GM18526 (cell line): ENCODE data around the gene ETS1.

Source experiments
- POLR2A ChIP-seq: IDR thresholded peaks from 3 replicates; pipeline ENCODE4 v1.6.1; 2011; ENCODE audit not compliant: insufficient read length; ENCODE audit errors: extremely low read depth

ETS1 gene

DNA sequence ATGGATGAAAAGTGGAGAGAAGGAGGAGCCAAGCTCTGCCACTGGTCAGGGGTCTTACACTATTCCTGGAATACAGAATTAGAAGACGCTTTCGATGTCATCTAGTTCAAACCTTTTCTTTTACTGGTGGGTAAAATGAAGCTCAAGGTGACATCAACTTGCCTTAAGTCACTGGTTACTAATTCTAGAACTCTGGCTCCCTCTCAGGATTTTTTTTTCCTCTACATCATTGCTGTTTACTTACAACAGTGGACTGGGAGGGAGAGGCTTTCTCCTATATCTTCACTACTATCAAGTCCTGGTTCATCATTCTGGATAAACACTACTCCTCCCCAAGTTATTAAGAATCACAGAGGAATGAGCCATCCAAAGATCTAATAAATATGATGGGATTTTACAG, 82.9 kb downstream of the ETS1 start:
- TF ChIP-seq POLR2A, result no peak

DNA sequence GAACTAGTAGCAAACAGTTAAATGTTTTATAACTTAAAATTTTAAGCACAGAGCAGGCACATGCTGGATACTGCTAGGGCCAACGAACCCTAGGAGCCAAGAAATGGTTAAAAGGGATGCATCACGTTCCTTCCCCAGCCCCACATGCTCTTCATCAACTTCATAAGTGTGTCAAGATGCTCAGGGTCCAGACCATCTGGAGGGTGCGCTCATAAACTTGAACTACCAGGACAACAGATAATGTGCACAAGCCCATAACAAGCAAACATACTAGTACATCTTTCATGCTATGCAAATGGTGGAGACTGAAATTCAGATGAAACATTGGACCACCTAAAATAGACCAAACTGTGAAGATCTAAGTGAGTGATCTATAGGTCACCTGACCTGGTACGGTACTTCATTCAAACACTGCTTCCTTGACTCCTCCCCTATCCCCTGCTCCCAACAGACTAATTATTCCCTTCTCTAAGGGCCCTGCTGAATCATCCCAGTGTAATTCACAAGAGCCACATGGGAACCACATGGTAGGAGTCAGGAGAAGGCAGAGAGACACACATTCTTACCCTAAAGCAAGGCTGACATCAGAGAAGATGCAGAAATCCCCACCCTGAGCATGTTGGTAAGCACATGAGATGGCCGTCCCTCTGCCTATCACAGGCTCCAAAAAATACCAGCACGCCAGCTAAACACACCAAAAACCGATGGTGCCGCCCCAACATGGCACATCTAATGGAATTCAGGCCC, 83.9 kb downstream of the ETS1 start:
- TF ChIP-seq POLR2A, result no peak

- TF ChIP-seq POLR2A, result no peak
Observed at GRCh38 chr11:128502726-128503125, 84.6 kb downstream of the ETS1 start.

- TF ChIP-seq POLR2A, result no peak
Observed at GRCh38 chr11:128501632-128502549, 85.5 kb downstream of the ETS1 start.

- TF ChIP-seq POLR2A, result no peak
Observed at GRCh38 chr11:128501008-128501407, 86.3 kb downstream of the ETS1 start.

DNA sequence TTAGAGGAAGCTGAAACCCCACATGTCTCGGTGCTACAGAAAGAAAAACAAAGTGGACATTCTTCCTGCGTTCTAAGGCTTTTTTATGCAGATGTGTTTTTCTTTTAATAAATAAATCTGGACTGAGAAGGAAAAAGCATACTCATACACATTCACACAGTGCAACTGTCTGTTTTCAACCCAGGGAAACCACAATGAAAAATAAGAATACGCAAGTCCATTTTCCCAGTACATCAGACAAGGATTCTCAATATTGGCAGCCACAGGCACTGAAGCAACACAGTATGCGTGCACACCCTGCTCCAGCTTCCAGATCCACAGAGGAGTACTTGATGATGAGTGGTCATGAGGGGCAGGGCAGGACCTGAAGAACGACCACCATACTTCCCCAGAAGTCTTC, 86.9 kb downstream of the ETS1 start:
- no peak for TF ChIP-seq POLR2A

DNA sequence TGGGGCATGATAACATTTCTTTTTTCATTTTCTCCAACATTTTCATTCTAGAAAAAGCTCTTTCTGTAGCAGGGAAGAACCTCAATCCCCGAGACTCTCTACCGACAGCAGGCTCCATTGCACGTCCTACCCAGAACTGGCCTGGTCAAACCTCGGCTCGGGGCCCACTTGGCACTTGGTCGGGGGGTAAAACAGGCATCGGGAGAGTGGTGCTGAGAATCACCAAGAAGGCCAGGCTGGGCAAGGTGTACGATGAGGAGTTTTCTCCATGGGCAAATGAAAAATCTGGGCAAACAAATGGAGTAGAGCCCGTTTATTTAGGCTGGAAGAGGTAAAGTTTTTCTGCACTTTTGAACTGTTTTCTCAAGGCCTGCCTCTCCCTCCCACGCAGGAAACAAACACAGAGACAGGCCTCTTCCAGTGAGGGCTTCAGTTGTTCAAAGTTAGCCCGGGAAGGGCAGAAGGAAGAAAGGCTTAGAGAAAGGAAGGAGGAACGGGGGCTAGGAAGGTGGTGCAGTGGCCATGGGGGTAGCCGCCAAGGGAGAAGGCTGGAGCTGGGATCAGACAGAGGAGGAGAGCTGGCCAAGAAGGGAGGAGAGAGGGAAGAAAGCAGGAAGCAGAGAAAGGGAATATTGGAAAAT, 87.6 kb downstream of the ETS1 start:
- TF ChIP-seq POLR2A, result no peak

- no peak for TF ChIP-seq POLR2A
Observed at GRCh38 chr11:128498721-128499245, 88.6 kb downstream of the ETS1 start.

DNA sequence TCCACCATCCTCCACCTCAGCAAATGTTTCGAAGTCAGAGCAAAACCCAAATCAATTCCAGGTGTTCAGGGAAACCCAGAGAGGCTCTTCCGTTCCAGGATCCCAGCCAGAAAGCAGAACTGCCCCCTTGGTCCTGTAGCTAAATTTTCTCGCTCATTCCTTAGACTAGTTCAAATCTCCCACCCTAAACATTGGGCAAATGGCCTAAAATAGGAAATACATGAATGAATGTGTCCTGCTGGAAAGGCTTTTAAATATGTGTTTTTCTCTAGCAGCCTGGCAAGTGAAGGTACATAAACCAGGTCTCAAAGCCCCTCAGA, 89.6 kb downstream of the ETS1 start:
- no peak for TF ChIP-seq POLR2A

DNA sequence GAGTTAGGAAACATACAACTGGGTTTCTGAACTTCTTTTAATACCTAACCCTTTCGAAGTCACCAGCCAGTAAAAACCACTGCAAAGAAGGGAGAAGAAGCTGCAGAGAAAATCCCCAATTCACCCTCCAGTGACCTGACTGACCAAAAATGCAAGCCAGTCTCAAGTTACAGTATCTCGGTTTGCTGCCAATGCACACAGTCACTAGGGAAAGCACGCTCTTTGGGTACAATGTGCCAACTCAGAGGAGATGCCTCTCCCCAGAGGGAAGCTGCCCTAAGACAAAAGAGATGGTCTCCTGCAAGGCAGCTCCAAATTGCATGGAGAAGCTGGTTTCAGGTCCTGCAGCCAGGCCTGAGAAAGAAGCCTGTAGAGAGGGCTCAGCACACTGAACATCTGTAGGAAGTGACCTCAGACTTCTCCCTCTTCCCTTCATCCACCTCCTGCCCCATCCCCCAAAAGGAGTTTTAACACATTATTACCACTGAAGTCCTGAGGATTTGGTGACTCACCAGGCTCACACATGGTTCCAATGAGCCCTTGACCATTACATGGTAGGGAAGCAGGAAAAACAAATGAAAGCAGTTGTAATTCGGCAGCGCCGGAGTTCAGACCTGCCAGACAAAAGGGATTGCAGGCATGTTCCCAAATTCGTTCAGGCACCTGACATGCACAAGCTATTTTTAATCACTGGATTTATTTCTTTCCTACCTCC, 90.1 kb downstream of the ETS1 start:
- no peak for TF ChIP-seq POLR2A

GRCh38 chr11:128496692-128497060, 90.7 kb downstream of the ETS1 start:
- TF ChIP-seq POLR2A, result no peak

- no peak for TF ChIP-seq POLR2A
Observed at GRCh38 chr11:128496249-128496648, 91.1 kb downstream of the ETS1 start.

DNA sequence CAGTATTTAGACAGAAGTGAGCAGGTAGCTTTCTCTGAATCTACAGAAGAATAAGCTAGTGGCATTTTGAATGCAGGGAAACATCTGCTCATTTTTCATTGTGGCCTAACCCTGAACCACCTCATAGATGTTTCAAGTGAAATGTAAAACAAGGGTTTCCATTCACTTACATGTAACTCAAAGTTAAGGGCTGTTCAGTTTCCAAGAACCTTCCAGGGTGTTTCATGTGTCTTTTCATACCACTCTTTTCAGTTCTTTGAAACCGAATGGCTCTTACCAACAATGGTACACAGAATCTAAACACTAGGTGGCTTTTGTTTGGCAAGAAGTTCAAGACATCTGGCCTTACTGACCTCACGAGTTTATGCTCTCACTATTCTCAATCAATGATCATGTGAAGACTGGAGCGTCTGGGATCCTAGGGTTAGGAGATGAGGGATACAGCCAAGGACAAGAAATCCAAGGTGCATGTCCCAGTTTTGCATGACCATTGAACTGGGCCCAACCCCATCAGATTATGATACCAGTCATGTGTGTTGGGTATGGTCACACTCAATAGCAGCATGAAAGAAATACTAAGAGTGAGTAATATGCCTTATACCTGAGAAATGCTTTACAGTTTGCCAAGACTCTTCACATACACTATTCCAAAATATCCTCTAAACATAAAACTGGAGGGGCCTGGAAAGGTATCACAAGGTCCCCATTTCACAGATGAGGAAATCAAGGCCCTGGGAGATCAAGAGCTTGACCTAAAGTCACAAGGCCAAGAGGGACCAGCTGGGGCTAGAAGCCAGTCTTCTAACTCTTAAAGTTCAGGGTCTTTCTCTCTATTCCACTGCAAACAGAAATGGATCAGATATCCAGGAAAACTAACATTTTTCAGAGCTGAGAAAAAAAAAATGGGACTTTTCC, 92.7 kb downstream of the ETS1 start:
- TF ChIP-seq POLR2A, result no peak

- TF ChIP-seq POLR2A, result no peak
Observed at GRCh38 chr11:128493570-128493965, 93.8 kb downstream of the ETS1 start.
